ENCODE measurements around the gene OGFOD3. TPM values are rescaled to one million over a fixed set of nuclear protein-coding genes. Genes with fewer than 3 reads are reported as not detected.

The OGFOD3 gene
- total and polyA plus RNA-seq, 2 donors (not counting 3 experiments of a cell fraction or from before 2014, with no cell fraction given): 31.7 to 34.8 TPM

DNA sequence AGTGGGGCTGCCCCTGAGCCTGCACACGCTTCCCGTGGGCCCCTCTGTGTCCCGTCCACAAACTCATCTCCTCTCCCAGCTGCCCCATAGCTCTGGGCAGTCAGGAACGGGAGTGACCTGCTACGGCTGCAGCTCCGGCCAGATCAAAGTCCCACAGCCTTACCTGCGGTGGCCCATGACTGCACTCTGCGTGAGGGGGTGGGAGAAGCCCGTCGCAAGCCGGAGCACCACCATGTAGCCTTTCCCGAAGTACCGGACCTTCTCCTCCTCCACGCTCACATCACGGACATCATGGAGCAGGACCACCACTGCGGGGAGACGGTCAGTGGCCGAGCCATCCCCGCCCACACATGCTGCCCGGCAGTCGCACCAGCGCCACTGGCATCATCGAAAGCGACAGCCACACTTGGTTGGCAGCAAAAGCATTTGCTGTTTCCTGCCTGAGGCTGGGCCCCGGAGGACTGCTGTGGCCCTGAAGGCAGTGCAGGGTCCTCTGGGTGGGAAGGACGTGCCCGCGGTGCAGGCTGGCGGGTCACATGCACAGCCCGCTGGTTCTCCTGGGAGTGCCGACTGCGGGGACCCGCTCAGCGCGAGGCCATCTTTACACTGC lies 26.0 kb upstream of the OGFOD3 start:
- Histone ChIP-seq H3K27ac (ENCODE audit: insufficient read depth, low read depth, low read length) (no peak overlapping the region), H3K4me3 (replicated peaks in 1 of 3; ENCODE audit: insufficient read depth in 1 of 3, low read depth in 1 of 3, low read length in 3 of 3) (no peak overlapping the region), H2AFZ (ENCODE audit: low read depth, low read length) (no peak overlapping the region), H3K36me3 (ENCODE audit: control insufficient read depth in 2 of 2, extremely low read depth in 1 of 2, insufficient read depth in 2 of 2, low read length in 2 of 2) (peaks cover 0 to 13% of the 10 kb centered on the region in 2 experiments), H3K9ac (replicated peaks; ENCODE audit: extremely low read depth, insufficient read depth, low read length) (no peak overlapping the region), H3K4me1 (ENCODE audit: control insufficient read depth, extremely low read depth, insufficient read depth, low read length) (no peaks in the 10 kb centered on the region), H3K79me2 (ENCODE audit: control insufficient read depth, insufficient read depth, low read length) (peaks cover 3% of the 10 kb centered on the region), H3K27me3 (ENCODE audit: control insufficient read depth in 2 of 2, insufficient read depth in 2 of 2, low read length in 2 of 2) (no peaks in the 10 kb centered on the region), H3K9me3 (replicated peaks; ENCODE audit: control insufficient read depth, insufficient read depth, low read length) (no peaks in the 10 kb centered on the region), H3K9me1 (replicated peaks; ENCODE audit: control insufficient read depth, extremely low read depth, insufficient read depth, low read length) (no peaks in the 10 kb centered on the region), H3K4me2 (ENCODE audit: insufficient read depth, low read length) (no peak overlapping the region), H4K20me1 (replicated peaks; ENCODE audit: control insufficient read depth, extremely low read depth, insufficient read depth, low read length) (no peaks in the 10 kb centered on the region)
- no TSS peak for BruUV-seq (replicated peaks)
- dilution Hi-C loops (cut with MboI; ENCODE audit: extremely low pct_ligation_motif_present, low sequenced_read_pairs) (no loop called here), intact Hi-C loops (cut with micrococcal nuclease) (no loop called here)
- FAIRE-seq (no peak), DNase-seq (ENCODE audit: low read depth, low spot score) (no peak)
- POLR2A ChIA-PET: no interaction called here
- TF ChIP-seq FOS (IDR thresholded peaks at IDR 0.05; ENCODE audit: borderline replicate concordance, insufficient read depth, low read length) (no peak), POLR2AphosphoS5 (IDR thresholded peaks at IDR 0.05; ENCODE audit: insufficient read depth, low read depth, low read length) (no peak), GATA2 (IDR thresholded peaks at IDR 0.05; ENCODE audit: insufficient read depth, insufficient read length, low read depth, low read length) (no peak), EZH2 (IDR thresholded peaks at IDR 0.05; ENCODE audit: borderline replicate concordance, low read depth, low read length, severe bottlenecking) (no peak), POLR2A (IDR thresholded peaks at IDR 0.05; ENCODE audit: low read depth, low read length) (no peak), MYC (IDR thresholded peaks at IDR 0.05; ENCODE audit: low read depth, low read length) (no peak), JUN (IDR thresholded peaks at IDR 0.05; ENCODE audit: borderline replicate concordance, insufficient read depth, insufficient read length, low read depth) (no peak)
- TF ChIP-seq, protein P1, sequence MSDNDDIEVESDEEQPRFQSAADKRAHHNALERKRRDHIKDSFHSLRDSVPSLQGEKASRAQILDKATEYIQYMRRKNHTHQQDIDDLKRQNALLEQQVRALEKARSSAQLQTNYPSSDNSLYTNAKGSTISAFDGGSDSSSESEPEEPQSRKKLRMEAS (IDR thresholded peaks at IDR 0.05; ENCODE audit: insufficient read depth, insufficient read length): no peak
- TF ChIP-seq, protein P2, sequence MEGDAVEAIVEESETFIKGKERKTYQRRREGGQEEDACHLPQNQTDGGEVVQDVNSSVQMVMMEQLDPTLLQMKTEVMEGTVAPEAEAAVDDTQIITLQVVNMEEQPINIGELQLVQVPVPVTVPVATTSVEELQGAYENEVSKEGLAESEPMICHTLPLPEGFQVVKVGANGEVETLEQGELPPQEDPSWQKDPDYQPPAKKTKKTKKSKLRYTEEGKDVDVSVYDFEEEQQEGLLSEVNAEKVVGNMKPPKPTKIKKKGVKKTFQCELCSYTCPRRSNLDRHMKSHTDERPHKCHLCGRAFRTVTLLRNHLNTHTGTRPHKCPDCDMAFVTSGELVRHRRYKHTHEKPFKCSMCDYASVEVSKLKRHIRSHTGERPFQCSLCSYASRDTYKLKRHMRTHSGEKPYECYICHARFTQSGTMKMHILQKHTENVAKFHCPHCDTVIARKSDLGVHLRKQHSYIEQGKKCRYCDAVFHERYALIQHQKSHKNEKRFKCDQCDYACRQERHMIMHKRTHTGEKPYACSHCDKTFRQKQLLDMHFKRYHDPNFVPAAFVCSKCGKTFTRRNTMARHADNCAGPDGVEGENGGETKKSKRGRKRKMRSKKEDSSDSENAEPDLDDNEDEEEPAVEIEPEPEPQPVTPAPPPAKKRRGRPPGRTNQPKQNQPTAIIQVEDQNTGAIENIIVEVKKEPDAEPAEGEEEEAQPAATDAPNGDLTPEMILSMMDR (IDR thresholded peaks at IDR 0.05; ENCODE audit: extremely low read depth in 1 of 2, insufficient read depth in 1 of 2, low read depth in 1 of 2, low read length in 2 of 2): no peak
- CTCF ChIA-PET: no interaction called here

Data from endothelial cell of umbilical vein (primary cell).